Liver (tissue), 9 donors: ENCODE results near the gene TTC39C. TPM values are rescaled to one million over a fixed set of nuclear protein-coding genes. Genes with fewer than 3 reads are reported as not detected.
A peak's percentile ranks its signal among the peaks of the same experiment; 100 is the strongest.
"Not testable (repeated sequence)": the region's sequence is repeated elsewhere in the genome, so short reads cannot be mapped to it uniquely, and the experiment has no call there.

Experiments used
- DNase-seq: peaks from one replicate; pipeline ENCODE4 v3.0.0-alpha.2; 2017; ENCODE audit warnings: low spot score
- H3K27ac ChIP-seq, 2 donors: one replicate each; pipeline ENCODE4 v1.7.0; 2013; ENCODE audit warnings: inconsistent platforms in 2 of 2, low read length in 2 of 2, control low read depth in 1 of 2, low read depth in 1 of 2, mild to moderate bottlenecking in 1 of 2
- H3K27me3 ChIP-seq, 4 donors: one replicate each; pipeline versions ENCODE4 v1.6.1 to v1.7.0; 2013; ENCODE audit warnings: low read length in 3 of 4, inconsistent platforms in 1 of 4, mild to moderate bottlenecking in 1 of 4, moderate library complexity in 1 of 4; ENCODE audit not compliant: control insufficient read depth in 4 of 4, insufficient read depth in 4 of 4
- H3K36me3 ChIP-seq, 4 donors: one replicate each; pipeline versions ENCODE4 v1.6.1 to v1.7.0; 2013; ENCODE audit warnings: low read length in 3 of 4, mild to moderate bottlenecking in 3 of 4, low read depth in 1 of 4, moderate library complexity in 1 of 4; ENCODE audit not compliant: control insufficient read depth in 4 of 4, insufficient read depth in 3 of 4
- H3K4me1 ChIP-seq, 4 donors: one replicate each; pipeline versions ENCODE4 v1.6.1 to v1.7.0; 2013; ENCODE audit warnings: low read length in 3 of 4, mild to moderate bottlenecking in 3 of 4, moderate library complexity in 1 of 4; ENCODE audit not compliant: control insufficient read depth in 4 of 4, insufficient read depth in 4 of 4
- H3K4me3 ChIP-seq, 3 donors: one replicate each; pipeline versions ENCODE4 v1.6.1 to v1.7.0; 2013; ENCODE audit warnings: low read length in 3 of 3, control low read depth in 1 of 3, low read depth in 1 of 3, mild to moderate bottlenecking in 1 of 3
- H3K9ac ChIP-seq, 2 donors: one replicate each; pipeline ENCODE4 v1.7.0; 2013; ENCODE audit warnings: low read length in 2 of 2, mild to moderate bottlenecking in 2 of 2, moderate library complexity in 2 of 2, control low read depth in 1 of 2, low read depth in 1 of 2
- H3K9me3 ChIP-seq, 4 donors: one replicate each; pipeline versions ENCODE4 v1.6.1 to v1.7.0; 2013; ENCODE audit warnings: low read length in 3 of 4; ENCODE audit not compliant: control insufficient read depth in 4 of 4
- EGR1 ChIP-seq, 2 donors: IDR thresholded peaks; 2 replicates each; pipeline ENCODE4 v1.6.1; 2016 to 2018; ENCODE audit warnings: antibody characterized with exemption in 2 of 2, low read depth in 2 of 2
- FOXA2 ChIP-seq: IDR thresholded peaks from 2 replicates; pipeline ENCODE4 v1.6.1; 2016; ENCODE audit warnings: antibody characterized with exemption
- GABPA ChIP-seq, 2 donors: IDR thresholded peaks in 1 of 2; conservative IDR thresholded peaks in 1 of 2; 2 replicates each; pipeline ENCODE4 v1.6.1; 2016; ENCODE audit warnings: antibody characterized with exemption in 2 of 2, mild to moderate bottlenecking in 1 of 2, moderate library complexity in 1 of 2
- HNF4A ChIP-seq, 2 donors: conservative IDR thresholded peaks; 2 replicates each; pipeline ENCODE4 v1.6.1; 2016; ENCODE audit warnings: antibody characterized with exemption in 2 of 2, mild to moderate bottlenecking in 2 of 2
- HNF4G ChIP-seq: IDR thresholded peaks from 2 replicates; pipeline ENCODE4 v1.6.1; 2016; ENCODE audit warnings: antibody characterized with exemption
- JUND ChIP-seq, 2 donors: IDR thresholded peaks; 2 replicates each; pipeline ENCODE4 v1.6.1; 2016; ENCODE audit warnings: antibody characterized with exemption in 2 of 2
- MAX ChIP-seq: IDR thresholded peaks from 2 replicates; pipeline ENCODE4 v1.6.1; 2016; ENCODE audit warnings: antibody characterized with exemption
- NR2F2 ChIP-seq: IDR thresholded peaks from 2 replicates; pipeline ENCODE4 v1.6.1; 2016; ENCODE audit warnings: antibody characterized with exemption
- RAD21 ChIP-seq, 2 donors: IDR thresholded peaks; 2 replicates each; pipeline ENCODE4 v1.6.1; 2016; ENCODE audit warnings: antibody characterized with exemption in 2 of 2, mild to moderate bottlenecking in 2 of 2
- RXRA ChIP-seq, 2 donors: IDR thresholded peaks; 2 replicates each; pipeline ENCODE4 v1.6.1; 2017 to 2018; ENCODE audit warnings: antibody characterized with exemption in 2 of 2, mild to moderate bottlenecking in 1 of 2
- SP1 ChIP-seq: IDR thresholded peaks from 2 replicates; pipeline ENCODE4 v1.6.1; 2018; ENCODE audit warnings: antibody characterized with exemption, mild to moderate bottlenecking
- TAF1 ChIP-seq: conservative IDR thresholded peaks from 2 replicates; pipeline ENCODE4 v1.6.1; 2016; ENCODE audit warnings: antibody characterized with exemption, mild to moderate bottlenecking
- WGBS: extraction: QIAGEN DNeasy Blood & Tissue Kit; methylation state at CpG from one replicate; pipeline ENCODE4 v1.1.7; 2013; 5-methylcytosine and 5-hydroxymethylcytosine counted together
- polyA plus RNA-seq, 2 donors: library from polyadenylated mRNA; stranded (reverse) in 1 of 2; unstranded in 1 of 2; fragments of 200-250 nt in 1 of 2; fragments of >200 nt in 1 of 2; fragmentation: Nextera tagmentation in 1 of 2; extraction: Ambion mirVana in 1 of 2; gene quantifications; one replicate each; pipeline versions ENCODE4 v1.2.1 to v1.2.3, GENCODE V29; 2013 to 2015
- total RNA-seq, 2 donors: library from RNA; depleted of rRNA; stranded (reverse); fragments of >200 nt; gene quantifications; one replicate each; pipeline ENCODE4 v1.2.3, GENCODE V29; 2014
- TF ChIP-seq, protein P1 (sequence below): IDR thresholded peaks from 2 replicates; pipeline ENCODE4 v1.6.1; 2016; ENCODE audit warnings: antibody characterized with exemption
- TF ChIP-seq, protein P2 (sequence below): IDR thresholded peaks from 2 replicates; pipeline ENCODE4 v1.6.1; 2016; ENCODE audit warnings: antibody characterized with exemption, mild to moderate bottlenecking
- TF ChIP-seq, protein P3 (sequence below): IDR thresholded peaks from 2 replicates; pipeline ENCODE4 v1.6.1; 2016; ENCODE audit warnings: antibody characterized with exemption
- donor health status: healthy.
- donor health status: healthy.
- donor health status: healthy.
- donor health status: healthy.
- donor health status: healthy.

TTC39C gene
- total and polyA plus RNA-seq, 4 donors, result 22.8 to 55.1 (median 38.6) TPM

DNA sequence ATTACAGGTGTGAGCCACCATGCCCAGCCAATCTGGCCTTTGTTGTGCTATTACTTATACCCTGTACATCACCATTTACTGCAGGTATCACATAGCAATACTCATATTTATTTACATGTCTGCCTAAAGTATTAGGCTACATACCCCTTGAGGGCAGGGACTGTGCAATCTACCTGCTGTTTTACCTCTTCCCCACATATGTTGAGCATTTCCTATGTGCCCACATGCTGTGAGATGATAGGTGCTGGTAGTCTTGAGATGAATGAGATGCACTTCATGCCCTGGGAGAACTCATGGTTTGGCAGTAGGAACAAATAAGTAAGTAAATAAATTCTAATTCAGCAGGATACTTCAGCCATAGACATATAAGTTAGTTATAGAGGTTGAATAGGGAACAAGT, 59.2 kb downstream of the TTC39C start:
- peaks cover 0 to 10% (median 3%) of the 10 kb centered on the region in 4 donors for H3K4me1 ChIP-seq
- no peaks in the 10 kb centered on the region for H3K36me3 ChIP-seq
- H3K27me3 ChIP-seq, result no peaks in the 10 kb centered on the region
- no peak for TF ChIP-seq HNF4A (conservative IDR thresholded peaks at IDR 0.05)
- TF ChIP-seq, protein P1, sequence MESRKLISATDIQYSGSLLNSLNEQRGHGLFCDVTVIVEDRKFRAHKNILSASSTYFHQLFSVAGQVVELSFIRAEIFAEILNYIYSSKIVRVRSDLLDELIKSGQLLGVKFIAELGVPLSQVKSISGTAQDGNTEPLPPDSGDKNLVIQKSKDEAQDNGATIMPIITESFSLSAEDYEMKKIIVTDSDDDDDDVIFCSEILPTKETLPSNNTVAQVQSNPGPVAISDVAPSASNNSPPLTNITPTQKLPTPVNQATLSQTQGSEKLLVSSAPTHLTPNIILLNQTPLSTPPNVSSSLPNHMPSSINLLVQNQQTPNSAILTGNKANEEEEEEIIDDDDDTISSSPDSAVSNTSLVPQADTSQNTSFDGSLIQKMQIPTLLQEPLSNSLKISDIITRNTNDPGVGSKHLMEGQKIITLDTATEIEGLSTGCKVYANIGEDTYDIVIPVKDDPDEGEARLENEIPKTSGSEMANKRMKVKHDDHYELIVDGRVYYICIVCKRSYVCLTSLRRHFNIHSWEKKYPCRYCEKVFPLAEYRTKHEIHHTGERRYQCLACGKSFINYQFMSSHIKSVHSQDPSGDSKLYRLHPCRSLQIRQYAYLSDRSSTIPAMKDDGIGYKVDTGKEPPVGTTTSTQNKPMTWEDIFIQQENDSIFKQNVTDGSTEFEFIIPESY, result no peak
- no peak for DNase-seq
- no peak overlapping the region for H3K4me3 ChIP-seq
- no peak overlapping the region for H3K27ac ChIP-seq
- H3K9ac ChIP-seq, result no peak overlapping the region
- H3K9me3 ChIP-seq, result no peaks in the 10 kb centered on the region

DNA sequence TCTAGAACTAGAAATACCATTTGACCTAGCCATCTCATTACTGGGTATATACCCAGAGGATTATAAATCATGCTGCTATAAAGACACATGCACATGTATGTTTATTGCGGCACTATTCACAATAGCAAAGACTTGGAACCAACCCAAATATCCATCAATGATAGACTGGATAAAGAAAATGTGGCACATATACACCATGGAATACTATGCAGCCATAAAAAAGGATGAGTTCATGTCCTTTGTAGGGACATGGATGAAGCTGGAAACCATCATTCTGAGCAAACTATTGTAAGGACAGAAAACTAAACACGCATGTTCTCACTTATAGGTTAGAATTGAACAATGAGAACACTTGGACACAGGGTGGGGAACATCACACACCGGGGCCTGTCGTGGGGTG, 60.2 kb downstream of the TTC39C start:
- H3K36me3 ChIP-seq, H3K4me1 ChIP-seq, H3K27ac ChIP-seq, H3K4me3 ChIP-seq, DNase-seq, H3K9me3 ChIP-seq, H3K9ac ChIP-seq, H3K27me3 ChIP-seq: not testable (repeated sequence)
- 98% methylated on average over 3 of the region's 4 CpGs for WGBS

- Histone ChIP-seq H3K4me3 (no peak overlapping the region), H3K36me3 (peaks cover 0 to 5% (median 3%) of the 10 kb centered on the region in 4 donors), H3K4me1 (no peaks in the 10 kb centered on the region), H3K9ac (no peak overlapping the region), H3K9me3 (no peaks in the 10 kb centered on the region), H3K27ac (no peak overlapping the region), H3K27me3 (no peaks in the 10 kb centered on the region)
- DNase-seq, result no peak
- peak; percentile 44 to 57 for TF ChIP-seq RAD21 (IDR thresholded peaks at IDR 0.05)
- TF ChIP-seq JUND (IDR thresholded peaks at IDR 0.05), result peak; percentile 63 to 64
- peak; percentile 12 to 14 for TF ChIP-seq RXRA (IDR thresholded peaks at IDR 0.05)
- peak; percentile 86 for TF ChIP-seq NR2F2
- TF ChIP-seq SP1, result no peak
- 70% methylated on average over 13 of the region's 13 CpGs for WGBS
Observed at GRCh38 chr18:24075767-24076597, 61.4 kb downstream of the TTC39C start.

- TF ChIP-seq GABPA (IDR thresholded peaks at IDR 0.05 in 1 of 2, conservative IDR thresholded peaks at IDR 0.05 in 1 of 2), result no peak
- no peak for TF ChIP-seq RAD21 (IDR thresholded peaks at IDR 0.05)
- TF ChIP-seq MAX, result no peak
- TF ChIP-seq, protein P2, sequence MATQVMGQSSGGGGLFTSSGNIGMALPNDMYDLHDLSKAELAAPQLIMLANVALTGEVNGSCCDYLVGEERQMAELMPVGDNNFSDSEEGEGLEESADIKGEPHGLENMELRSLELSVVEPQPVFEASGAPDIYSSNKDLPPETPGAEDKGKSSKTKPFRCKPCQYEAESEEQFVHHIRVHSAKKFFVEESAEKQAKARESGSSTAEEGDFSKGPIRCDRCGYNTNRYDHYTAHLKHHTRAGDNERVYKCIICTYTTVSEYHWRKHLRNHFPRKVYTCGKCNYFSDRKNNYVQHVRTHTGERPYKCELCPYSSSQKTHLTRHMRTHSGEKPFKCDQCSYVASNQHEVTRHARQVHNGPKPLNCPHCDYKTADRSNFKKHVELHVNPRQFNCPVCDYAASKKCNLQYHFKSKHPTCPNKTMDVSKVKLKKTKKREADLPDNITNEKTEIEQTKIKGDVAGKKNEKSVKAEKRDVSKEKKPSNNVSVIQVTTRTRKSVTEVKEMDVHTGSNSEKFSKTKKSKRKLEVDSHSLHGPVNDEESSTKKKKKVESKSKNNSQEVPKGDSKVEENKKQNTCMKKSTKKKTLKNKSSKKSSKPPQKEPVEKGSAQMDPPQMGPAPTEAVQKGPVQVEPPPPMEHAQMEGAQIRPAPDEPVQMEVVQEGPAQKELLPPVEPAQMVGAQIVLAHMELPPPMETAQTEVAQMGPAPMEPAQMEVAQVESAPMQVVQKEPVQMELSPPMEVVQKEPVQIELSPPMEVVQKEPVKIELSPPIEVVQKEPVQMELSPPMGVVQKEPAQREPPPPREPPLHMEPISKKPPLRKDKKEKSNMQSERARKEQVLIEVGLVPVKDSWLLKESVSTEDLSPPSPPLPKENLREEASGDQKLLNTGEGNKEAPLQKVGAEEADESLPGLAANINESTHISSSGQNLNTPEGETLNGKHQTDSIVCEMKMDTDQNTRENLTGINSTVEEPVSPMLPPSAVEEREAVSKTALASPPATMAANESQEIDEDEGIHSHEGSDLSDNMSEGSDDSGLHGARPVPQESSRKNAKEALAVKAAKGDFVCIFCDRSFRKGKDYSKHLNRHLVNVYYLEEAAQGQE, result no peak
- TF ChIP-seq JUND (IDR thresholded peaks at IDR 0.05), result no peak
- no peak for TF ChIP-seq EGR1 (IDR thresholded peaks at IDR 0.05; ENCODE audit: low read depth in 2 of 2)
- no peak for TF ChIP-seq HNF4A (conservative IDR thresholded peaks at IDR 0.05)
- no peak for TF ChIP-seq HNF4G
- TF ChIP-seq RXRA (IDR thresholded peaks at IDR 0.05), result no peak
- TF ChIP-seq, protein P3, sequence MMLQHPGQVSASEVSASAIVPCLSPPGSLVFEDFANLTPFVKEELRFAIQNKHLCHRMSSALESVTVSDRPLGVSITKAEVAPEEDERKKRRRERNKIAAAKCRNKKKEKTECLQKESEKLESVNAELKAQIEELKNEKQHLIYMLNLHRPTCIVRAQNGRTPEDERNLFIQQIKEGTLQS, result no peak
- TF ChIP-seq FOXA2, result no peak
- no peak for TF ChIP-seq TAF1
- Histone ChIP-seq H3K27ac (no peak overlapping the region), H3K9me3 (no peaks in the 10 kb centered on the region), H3K27me3 (no peaks in the 10 kb centered on the region), H3K4me3 (no peak overlapping the region), H3K9ac (no peak overlapping the region), H3K4me1 (no peaks in the 10 kb centered on the region), H3K36me3 (peaks cover 0 to 6% (median 3%) of the 10 kb centered on the region in 4 donors)
- WGBS, result 96% methylated on average over 10 of the region's 10 CpGs
- DNase-seq, result no peak
Observed at GRCh38 chr18:24076950-24077349, 62.4 kb downstream of the TTC39C start.
